HPDE6-E6E7 (cell line): Measurements from ENCODE around the gene CXCL12.

Experiments used
- DNase-seq: peaks from one replicate; pipeline ENCODE4 v3.0.0; 2011; ENCODE audit warnings: missing footprints; ENCODE audit errors: extremely low spot score

Gene CXCL12

GRCh38 chr10:44334091-44334490, 50.8 kb downstream of the CXCL12 start:
- no peak for DNase-seq

GRCh38 chr10:44333511-44333910, 51.4 kb downstream of the CXCL12 start:
- no peak for DNase-seq

GRCh38 chr10:44332465-44332864, 52.4 kb downstream of the CXCL12 start:
- no peak for DNase-seq

GRCh38 chr10:44330431-44330830, 54.5 kb downstream of the CXCL12 start:
- no peak for DNase-seq

GRCh38 chr10:44327461-44327860, 57.4 kb downstream of the CXCL12 start:
- no peak for DNase-seq
